Erythroblast (primary cell): ENCODE measurements around the gene ACP1.

Source experiments
- GATA1 ChIP-seq: IDR thresholded peaks from 2 replicates; pipeline ENCODE4 v1.6.1; 2011; ENCODE audit warnings: low read depth, mild to moderate bottlenecking, control low read depth, low read length, moderate library complexity
- POLR2A ChIP-seq: IDR thresholded peaks from 2 replicates; pipeline ENCODE4 v1.6.1; 2011; ENCODE audit warnings: mild to moderate bottlenecking, low read length

GRCh38 chr2:216068-216467 lies 48.7 kb upstream of the ACP1 start:
- TF ChIP-seq POLR2A (no peak), GATA1 (no peak)
